Measurements from ENCODE around the gene BNIP1.
"Not testable (repeated sequence)": the region's sequence is repeated elsewhere in the genome, so short reads cannot be mapped to it uniquely, and the experiment has no call there.

BNIP1 gene

GRCh38 chr5:173144200-173145176 lies at the start of gene BNIP1:
Gene BNIP1, plus strand, starts transcription at chr5:173144531. Its CDS starts 15 bp downstream, at chr5:173144546.
- DNase-seq, result peak in 57 of 58 donors; percentile 53 to 91 (median 83)

GRCh38 chr5:173098787-173099186 lies 45.5 kb upstream of the BNIP1 start:
- no peak for DNase-seq

GRCh38 chr5:173099461-173099860 lies 44.9 kb upstream of the BNIP1 start:
- DNase-seq, result no peak

GRCh38 chr5:173101245-173101644 lies 43.1 kb upstream of the BNIP1 start:
- no peak for DNase-seq

- DNase-seq, result peak in 1 of 58 donors; percentile 9
These were observed 40.9 kb upstream of the BNIP1 start for GRCh38 chr5:173103411-173103810.

- DNase-seq, result no peak
These were observed 35.4 kb upstream of the BNIP1 start for GRCh38 chr5:173108914-173109313.

- no peak for DNase-seq
These were observed 29.8 kb upstream of the BNIP1 start for GRCh38 chr5:173114536-173114935.

GRCh38 chr5:173119719-173120118 lies 24.6 kb upstream of the BNIP1 start:
- DNase-seq, result no peak

- DNase-seq, result no peak
These were observed 20.9 kb upstream of the BNIP1 start for GRCh38 chr5:173123416-173123815.

GRCh38 chr5:173132166-173132565 lies 12.2 kb upstream of the BNIP1 start:
- DNase-seq, result not testable (repeated sequence)

- no peak for DNase-seq
These were observed 5.6 kb upstream of the BNIP1 start for GRCh38 chr5:173138707-173139106.

- DNase-seq, result no peak
These were observed 4.7 kb upstream of the BNIP1 start for GRCh38 chr5:173139631-173140030.

- no peak for DNase-seq
These were observed 3.6 kb upstream of the BNIP1 start for GRCh38 chr5:173140769-173141168.

- no peak for DNase-seq
These were observed 764 bp upstream of the BNIP1 start for GRCh38 chr5:173143567-173143966.

GRCh38 chr5:173148354-173148753 lies 4.0 kb downstream of the BNIP1 start:
- no peak for DNase-seq

- DNase-seq, result no peak
These were observed 8.2 kb downstream of the BNIP1 start for GRCh38 chr5:173152547-173152946.

GRCh38 chr5:173153842-173154241 lies 9.5 kb downstream of the BNIP1 start:
- no peak for DNase-seq

GRCh38 chr5:173154619-173155018 lies 10.3 kb downstream of the BNIP1 start:
- DNase-seq, result not testable (repeated sequence)

GRCh38 chr5:173155912-173156311 lies 11.6 kb downstream of the BNIP1 start:
- peak in 36 of 58 donors; percentile 7 to 77 (median 26) for DNase-seq

GRCh38 chr5:173158366-173158765 lies 14.0 kb downstream of the BNIP1 start:
- no peak for DNase-seq

GRCh38 chr5:173159256-173159655 lies 14.9 kb downstream of the BNIP1 start:
- no peak for DNase-seq

GRCh38 chr5:173161148-173161547 lies 16.8 kb downstream of the BNIP1 start:
- DNase-seq, result no peak

- DNase-seq, result no peak
These were observed 18.9 kb downstream of the BNIP1 start for GRCh38 chr5:173163219-173163618.

Measured in anterior cingulate cortex (tissue), 58 donors.